ENCODE data around the gene CAMSAP1.
"Not testable (repeated sequence)": the region's sequence is repeated elsewhere in the genome, so short reads cannot be mapped to it uniquely, and the experiment has no call there.

DNA sequence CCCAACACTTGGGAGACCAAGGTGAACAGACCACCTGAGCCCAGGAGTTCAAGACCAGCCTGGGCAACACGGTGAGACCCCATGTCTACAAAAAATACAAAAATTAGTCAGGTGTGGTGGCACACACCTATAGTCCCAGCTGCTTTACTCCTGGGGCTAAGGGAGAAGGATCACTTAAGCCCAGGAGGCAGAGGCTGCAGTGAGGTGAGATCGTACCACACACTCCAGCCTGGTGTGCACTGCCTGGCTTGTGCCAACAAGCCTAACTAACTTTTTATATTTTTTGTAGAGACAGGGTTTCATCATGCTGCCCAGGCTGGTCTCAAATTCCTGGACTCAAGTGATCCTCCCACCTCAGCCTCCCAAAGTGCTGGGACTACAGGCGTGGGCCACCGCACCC lies 43.5 kb upstream of the CAMSAP1 start:
- TF ChIP-seq, protein P1, sequence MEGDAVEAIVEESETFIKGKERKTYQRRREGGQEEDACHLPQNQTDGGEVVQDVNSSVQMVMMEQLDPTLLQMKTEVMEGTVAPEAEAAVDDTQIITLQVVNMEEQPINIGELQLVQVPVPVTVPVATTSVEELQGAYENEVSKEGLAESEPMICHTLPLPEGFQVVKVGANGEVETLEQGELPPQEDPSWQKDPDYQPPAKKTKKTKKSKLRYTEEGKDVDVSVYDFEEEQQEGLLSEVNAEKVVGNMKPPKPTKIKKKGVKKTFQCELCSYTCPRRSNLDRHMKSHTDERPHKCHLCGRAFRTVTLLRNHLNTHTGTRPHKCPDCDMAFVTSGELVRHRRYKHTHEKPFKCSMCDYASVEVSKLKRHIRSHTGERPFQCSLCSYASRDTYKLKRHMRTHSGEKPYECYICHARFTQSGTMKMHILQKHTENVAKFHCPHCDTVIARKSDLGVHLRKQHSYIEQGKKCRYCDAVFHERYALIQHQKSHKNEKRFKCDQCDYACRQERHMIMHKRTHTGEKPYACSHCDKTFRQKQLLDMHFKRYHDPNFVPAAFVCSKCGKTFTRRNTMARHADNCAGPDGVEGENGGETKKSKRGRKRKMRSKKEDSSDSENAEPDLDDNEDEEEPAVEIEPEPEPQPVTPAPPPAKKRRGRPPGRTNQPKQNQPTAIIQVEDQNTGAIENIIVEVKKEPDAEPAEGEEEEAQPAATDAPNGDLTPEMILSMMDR (IDR thresholded peaks at IDR 0.05), result not testable (repeated sequence)
- TF ChIP-seq POLR2A (IDR thresholded peaks at IDR 0.05), result not testable (repeated sequence)
